ENCODE measurements around the gene TAS2R1. TPM values are rescaled to one million over a fixed set of nuclear protein-coding genes. Genes with fewer than 3 reads are reported as not detected.
"Not testable (repeated sequence)": the region's sequence is repeated elsewhere in the genome, so short reads cannot be mapped to it uniquely, and the experiment has no call there.

The TAS2R1 gene
- total RNA-seq, 1 experiment from 2014 or later = not detected

DNA sequence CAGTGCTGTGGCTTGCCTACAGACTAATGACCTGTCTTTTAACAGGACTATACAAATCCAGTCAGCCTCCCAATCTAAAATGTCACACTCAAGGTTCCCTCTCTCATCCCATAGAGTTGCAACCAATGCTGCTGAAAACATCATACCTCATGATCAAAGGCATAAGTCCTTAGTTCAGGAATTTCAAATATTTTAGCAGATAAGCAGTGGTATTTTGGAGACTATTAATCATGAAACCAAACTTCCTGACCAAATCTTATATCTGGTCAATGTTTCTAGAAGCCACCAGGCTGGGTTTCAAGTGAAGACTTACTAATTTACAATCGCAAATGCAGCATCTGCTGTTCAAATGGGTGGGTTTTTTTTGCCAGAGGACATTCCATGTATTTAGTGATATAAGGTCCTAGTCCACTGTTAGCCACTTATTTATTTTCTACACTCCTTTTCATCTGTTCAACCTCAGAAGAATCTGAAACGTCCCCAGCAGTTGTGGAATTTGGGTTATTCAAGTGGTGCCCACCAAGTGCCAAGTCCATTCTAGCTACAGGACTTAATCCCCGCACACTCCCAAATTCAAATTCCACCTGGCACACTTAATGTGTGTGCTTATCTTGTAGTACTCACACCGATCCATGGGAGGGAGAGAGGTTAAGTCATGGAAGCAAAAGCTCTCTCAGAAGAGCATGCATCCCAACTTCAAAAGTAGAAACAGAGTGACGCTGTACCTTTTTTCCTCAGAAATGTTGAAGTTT lies 5.8 kb downstream of the TAS2R1 start:
- no peak for DNase-seq (ENCODE audit: extremely low read depth, low read depth)

- DNase-seq (ENCODE audit: extremely low read depth, low read depth) = no peak
Measured at GRCh38 chr5:9623661-9624060, 6.5 kb downstream of the TAS2R1 start.

DNA sequence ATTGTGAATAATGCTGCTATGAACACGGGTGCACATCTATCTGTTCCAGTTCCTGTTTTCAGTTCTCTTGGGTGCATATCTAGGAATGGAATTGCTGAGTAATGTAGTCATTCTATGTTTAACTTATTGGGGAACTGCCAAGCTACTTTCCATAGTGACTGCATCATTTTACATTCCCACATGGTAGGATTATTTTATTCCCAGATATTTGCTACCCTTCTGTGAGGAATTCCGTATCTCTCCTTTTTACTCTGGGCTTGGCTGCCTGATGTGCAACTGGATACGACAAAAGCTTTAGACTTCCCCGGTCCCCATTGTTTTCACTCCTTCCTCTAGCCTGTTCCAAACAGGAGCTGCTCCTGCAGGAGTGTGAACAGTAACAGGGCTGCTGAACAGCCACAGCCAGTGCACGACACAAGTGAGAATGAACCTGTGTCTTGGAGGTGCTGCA lies 7.2 kb downstream of the TAS2R1 start:
- no peak for DNase-seq (ENCODE audit: extremely low read depth, low read depth)

- no peak for DNase-seq (ENCODE audit: extremely low read depth, low read depth)
Measured at GRCh38 chr5:9621379-9621903, 8.7 kb downstream of the TAS2R1 start.

DNA sequence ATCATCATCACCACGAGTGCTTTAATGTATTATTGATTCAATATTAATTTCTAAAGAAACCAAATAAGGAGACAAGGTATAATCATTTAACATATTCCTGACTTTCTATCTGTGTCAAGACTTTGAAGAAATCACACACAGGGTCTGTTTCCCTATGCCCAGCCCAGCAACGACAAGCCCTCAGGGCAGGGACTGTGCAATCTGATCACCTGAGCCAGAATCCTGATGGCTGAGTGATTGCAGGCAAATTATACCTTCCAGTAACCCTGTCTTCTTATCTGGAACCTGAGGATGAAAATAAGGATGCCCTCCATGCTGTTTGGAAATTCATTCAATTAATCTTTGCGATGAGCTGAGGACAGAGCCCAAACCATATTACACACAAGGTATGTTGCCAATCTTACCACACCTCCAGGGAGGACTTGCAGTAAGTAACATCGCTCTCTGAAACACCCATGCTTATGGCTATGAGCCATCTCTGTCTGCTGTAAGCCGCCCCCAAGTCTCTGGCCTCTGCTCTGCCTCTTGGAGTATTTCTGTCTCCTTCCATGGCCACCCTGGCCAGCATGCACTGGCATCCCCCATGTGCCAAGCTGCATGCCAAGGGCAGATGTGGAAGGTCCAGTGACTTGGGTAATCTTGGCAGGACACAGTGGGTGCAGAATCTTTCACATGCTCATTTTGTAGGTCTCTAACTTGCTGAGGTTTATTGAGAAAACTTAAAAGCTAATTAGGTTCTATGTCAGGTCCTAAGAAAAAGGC lies 10.6 kb downstream of the TAS2R1 start:
- no peak for DNase-seq (ENCODE audit: extremely low read depth, low read depth)

GRCh38 chr5:9617739-9618504 lies 12.2 kb downstream of the TAS2R1 start:
- DNase-seq (ENCODE audit: extremely low read depth, low read depth) = no peak

GRCh38 chr5:9617221-9617620 lies 12.9 kb downstream of the TAS2R1 start:
- DNase-seq (ENCODE audit: extremely low read depth, low read depth) = no peak

GRCh38 chr5:9615331-9615730 lies 14.8 kb downstream of the TAS2R1 start:
- DNase-seq (ENCODE audit: extremely low read depth, low read depth) = no peak

- DNase-seq (ENCODE audit: extremely low read depth, low read depth) = no peak
Measured at GRCh38 chr5:9613360-9613759, 16.8 kb downstream of the TAS2R1 start.

GRCh38 chr5:9610969-9611368 lies 19.2 kb downstream of the TAS2R1 start:
- DNase-seq (ENCODE audit: extremely low read depth, low read depth) = no peak

- DNase-seq (ENCODE audit: extremely low read depth, low read depth) = no peak
Measured at GRCh38 chr5:9610364-9610763, 19.8 kb downstream of the TAS2R1 start.

GRCh38 chr5:9608093-9608492 lies 22.1 kb downstream of the TAS2R1 start:
- DNase-seq (ENCODE audit: extremely low read depth, low read depth) = no peak

DNA sequence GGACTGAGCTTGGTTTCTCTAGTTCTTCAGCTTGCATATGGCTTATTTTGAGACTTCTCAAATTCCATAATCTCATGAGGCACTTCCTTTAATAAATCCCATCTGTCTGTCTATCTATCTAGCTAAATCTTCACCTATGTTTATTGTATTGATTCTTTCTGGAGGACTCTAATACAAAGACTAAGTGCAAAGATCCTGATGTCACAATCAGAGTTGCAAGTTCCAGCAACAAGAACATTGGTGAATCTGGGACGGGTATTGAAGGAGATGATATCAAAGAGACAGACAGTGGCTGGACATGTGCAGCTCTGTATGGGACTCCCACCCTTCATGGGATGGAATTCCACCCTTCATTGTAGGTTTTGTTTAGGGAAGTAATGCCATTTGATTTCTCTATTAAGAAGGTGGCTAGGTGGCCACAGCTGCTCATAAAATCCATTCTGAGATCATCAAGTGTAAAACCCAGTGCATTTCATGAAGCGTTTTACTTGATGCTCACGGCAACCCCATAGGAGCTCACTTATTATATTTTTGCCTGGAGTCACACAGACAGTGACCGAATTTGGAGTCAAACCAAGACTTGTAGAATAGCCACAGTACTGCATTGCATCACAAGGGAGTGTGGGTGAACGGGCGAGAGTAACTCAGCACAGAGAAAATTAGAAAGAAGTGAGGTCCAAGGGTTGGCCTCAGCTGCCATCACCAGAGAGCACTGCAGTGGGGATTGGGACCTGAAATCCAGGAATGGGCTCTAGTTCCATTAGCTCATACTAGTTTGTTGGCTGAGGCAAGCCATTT lies 24.9 kb downstream of the TAS2R1 start:
- no peak for DNase-seq (ENCODE audit: extremely low read depth, low read depth)

DNA sequence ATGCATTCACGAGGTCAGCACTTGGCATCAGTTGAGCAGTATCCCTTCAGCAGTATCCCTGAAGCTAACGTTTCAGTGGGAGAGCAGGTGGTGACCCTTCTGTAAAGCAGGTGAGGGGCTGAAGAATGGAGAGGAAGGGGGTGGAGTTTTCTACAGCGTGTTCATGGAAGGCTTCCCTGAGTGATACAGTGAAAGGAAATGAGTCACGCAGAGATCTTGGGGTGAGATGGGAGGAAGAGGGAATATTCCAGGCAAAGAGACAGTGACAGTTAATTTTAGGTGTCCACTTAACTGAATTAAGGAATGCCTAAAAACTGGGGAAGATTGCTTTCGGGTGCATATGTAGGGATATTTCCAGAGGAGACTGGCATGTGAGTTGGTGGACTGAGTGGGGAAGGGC lies 25.7 kb downstream of the TAS2R1 start:
- DNase-seq (ENCODE audit: extremely low read depth, low read depth) = no peak

DNA sequence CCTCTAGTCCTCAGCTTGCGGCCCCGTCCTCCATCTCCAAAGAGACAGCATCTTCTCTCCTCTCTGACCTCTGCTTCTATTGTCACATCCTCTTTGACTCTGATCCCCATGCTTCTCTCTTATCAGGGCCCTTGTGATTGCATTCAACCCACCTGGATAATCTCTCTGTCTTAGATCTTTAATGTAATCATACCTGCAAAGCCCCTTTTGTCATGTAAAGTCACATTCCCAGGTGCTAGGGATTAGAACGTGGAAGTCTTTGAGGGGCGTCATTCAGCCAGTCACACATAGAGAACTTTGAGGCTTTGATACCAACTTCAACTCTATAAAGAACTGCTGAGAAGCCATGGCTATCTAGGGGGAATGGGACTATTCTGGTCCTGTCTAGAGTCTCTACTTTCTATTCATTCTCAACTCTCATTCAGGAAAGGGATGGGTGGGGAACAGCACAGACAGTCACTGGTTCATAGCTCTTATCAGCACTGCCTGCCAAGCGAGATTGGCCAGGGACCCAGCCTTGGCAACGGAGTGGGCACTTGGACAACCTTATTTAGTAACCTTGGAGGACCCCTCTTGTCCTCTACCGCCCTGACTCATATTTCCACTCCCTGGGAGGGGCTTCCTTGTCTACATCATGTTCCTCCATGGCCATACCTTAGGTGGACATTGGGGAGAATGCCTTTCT lies 29.0 kb downstream of the TAS2R1 start:
- DNase-seq (ENCODE audit: extremely low read depth, low read depth) = no peak

DNA sequence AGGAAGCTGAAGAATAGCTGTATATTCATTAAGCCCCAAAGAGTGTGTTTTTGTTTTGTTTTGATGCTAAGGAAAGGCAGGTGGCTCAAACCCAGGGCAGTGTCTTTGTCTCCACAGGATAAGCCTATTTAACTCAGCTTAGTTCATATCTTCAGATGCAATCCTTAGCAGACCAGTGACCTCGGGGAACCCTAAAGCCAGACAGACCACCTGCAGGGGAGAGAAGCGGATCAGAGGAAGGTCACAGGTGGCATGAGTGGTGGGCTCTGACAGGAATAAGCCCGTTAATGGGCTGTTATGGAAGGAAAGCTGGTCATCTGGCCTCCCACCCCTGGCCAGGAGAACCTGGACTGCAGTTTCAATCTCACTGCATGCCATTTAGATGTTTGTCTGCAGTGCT lies 30.8 kb downstream of the TAS2R1 start:
- DNase-seq (ENCODE audit: extremely low read depth, low read depth) = no peak

DNA sequence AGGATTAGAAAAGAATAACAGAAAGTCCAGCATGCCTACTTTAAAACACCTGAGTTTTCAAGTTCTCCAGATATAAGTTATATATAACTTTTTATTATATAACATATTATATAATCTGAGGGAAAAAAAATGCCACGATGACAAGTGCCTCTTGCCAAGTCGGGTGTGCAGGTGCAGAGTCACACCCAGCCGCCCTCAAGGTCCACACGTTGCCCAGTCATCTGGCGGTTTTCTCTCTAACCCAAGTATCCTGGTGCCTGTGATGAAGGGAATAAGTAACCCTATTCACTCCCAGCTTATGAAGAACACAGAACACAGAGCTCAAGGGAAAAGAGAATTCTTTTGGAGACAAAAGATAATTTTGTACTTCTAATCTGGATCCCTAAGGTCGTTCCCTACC lies 31.8 kb downstream of the TAS2R1 start:
- DNase-seq (ENCODE audit: extremely low read depth, low read depth) = not testable (repeated sequence)

DNA sequence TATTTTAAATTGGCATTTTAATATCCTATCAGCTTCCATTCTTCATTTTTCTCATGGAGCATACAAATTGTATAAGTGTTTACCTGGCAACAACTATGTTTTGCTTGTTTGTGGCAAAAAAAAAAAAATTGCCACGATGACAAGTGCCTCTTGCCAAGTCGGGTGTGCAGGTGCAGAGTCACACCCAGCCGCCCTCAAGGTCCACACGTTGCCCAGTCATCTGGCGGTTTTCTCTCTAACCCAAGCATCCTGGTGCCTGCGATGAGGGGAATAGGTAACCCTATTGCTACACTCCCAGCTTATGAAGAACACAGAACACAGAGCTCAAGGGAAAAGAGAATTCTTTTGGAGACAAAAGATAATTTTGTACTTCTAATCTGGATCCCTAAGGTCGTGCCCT lies 32.8 kb downstream of the TAS2R1 start:
- not testable (repeated sequence) for DNase-seq (ENCODE audit: extremely low read depth, low read depth)

- no peak for DNase-seq (ENCODE audit: extremely low read depth, low read depth)
Measured at GRCh38 chr5:9596824-9597223, 33.3 kb downstream of the TAS2R1 start.
